ENCODE measurements around the gene ANKRD40CL.

DNA sequence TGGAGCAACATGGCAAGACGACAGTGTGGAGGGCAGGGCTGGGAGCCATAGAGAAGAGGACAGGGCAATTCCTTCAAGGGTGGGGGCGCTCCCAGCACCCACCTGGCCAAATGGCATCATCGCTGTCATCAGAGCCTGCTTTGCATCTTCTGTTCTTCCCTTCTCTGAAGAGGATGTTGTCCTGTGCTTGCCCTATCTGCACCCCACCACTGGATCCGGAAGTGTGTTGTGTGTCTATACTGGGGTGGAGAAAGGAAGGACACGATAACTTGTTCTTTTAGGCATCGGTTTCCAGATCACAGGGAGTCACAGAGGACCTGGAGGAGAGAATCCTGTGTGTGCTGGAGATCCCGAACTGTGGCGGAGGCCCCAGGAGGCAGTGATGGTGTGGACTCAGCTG, 25.7 kb upstream of the ANKRD40CL start:
- no peak for TF ChIP-seq POLR2A (IDR thresholded peaks at IDR 0.05; ENCODE audit: low read depth, low read length)
- TF ChIP-seq POLR2AphosphoS5 (IDR thresholded peaks at IDR 0.05; ENCODE audit: low read depth, low read length): no peak
